ENCODE results near the gene NUP62.

NUP62 gene

DNA sequence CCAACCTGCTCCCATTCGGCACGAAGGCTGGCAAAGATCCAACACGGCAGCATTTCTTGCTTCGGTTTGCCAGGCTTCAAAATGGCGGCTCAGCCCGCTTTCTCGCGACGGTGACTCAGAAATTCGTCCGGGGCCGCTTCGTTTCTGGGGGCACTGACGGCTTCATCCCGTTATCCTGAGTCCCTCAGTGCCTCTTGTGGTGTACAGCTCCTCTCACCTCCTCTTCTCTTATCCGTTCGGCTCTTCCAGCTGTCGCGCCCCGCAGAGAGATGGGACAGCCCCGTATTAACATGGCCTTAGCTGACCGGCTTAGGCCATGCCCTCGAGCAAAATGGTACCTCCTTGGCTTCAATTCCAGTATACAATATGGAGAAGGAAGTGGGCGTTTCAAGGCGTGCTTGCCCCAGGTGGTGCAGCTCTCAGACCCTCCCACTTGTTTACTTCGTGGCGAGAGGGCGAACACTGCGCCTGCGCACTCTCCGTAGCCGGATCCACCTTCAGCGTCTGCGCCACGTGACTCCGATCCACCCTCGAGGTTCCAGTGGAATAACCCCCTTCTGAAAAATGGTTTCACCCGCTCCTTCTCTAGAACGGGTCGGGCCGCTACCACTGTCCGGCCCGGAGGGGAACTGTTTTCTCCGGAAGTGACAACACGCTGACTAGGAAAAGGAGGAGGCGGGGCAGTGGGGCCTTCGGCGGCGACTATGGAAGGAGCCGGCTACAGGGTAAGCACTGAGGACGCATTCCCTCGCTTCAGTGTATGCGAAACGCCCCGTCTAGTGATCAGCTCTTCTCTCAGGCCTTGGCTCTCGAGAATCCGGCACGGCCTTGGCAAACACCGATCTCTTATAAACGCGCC, 52.1 kb downstream of the NUP62 start, which contains the start of the genes AKT1S1 and TBC1D17:
AKT1S1 (minus strand) TSS at position 336 of the 859 bp plus-strand sequence. CDS start 4,060 bp downstream, outside the sequence.
TBC1D17 (plus strand) TSS at position 683 of the 859 bp plus-strand sequence; CDS start at position 705, 22 bp downstream.
- no peaks in the 10 kb centered on the region for H3K27me3 ChIP-seq (replicated peaks in 2 of 5; ENCODE audit: control insufficient read depth in 4 of 5, insufficient read depth in 5 of 5, low read length in 4 of 5)
- ChIA-PET CTCF (interaction anchor here (0.6 to 2.5 kb wide), 2 partner anchors 8 to 66 kb away, joined by 3 to 8 read pairs; no protein-coding TSS in a partner anchor), POLR2A (interaction anchor here (0.6 to 2.3 kb wide), 11 partner anchors 8 to 381 kb away, joined by 3 to 15 read pairs (median 3); partner anchors contain the start of genes ATF5, FUZ, NUP62 and PNKP)
- no peaks in the 10 kb centered on the region for H3K9me3 ChIP-seq (ENCODE audit: control extremely low read depth in 1 of 5, control insufficient read depth in 4 of 5, insufficient read depth in 2 of 5, low read depth in 1 of 5, low read length in 4 of 5)
- H3K27ac ChIP-seq (ENCODE audit: insufficient read depth in 1 of 2, low read depth in 1 of 2, low read length in 2 of 2, poor library complexity in 1 of 2, severe bottlenecking in 2 of 2), result peak within 1 kb of the TSS; percentile 99 to 100
- under 1% methylated on average over 61 of the region's 61 CpGs for WGBS (ENCODE audit: insufficient coverage)
- peak; percentile 100 for DNase-seq
- H3K4me3 ChIP-seq (ENCODE audit: control insufficient read depth in 1 of 7, extremely low read depth in 1 of 7, insufficient read depth in 4 of 7, low read depth in 2 of 7, low read length in 6 of 7), result peak within 1 kb of the TSS; percentile 68 to 100 (median 100)
- H3K36me3 ChIP-seq (ENCODE audit: control insufficient read depth in 4 of 4, insufficient read depth in 4 of 4, low read length in 3 of 4), result peaks cover 6 to 46% (median 31%) of the 10 kb centered on the region in 4 experiments
- H3K4me1 ChIP-seq (ENCODE audit: control extremely low read depth in 1 of 4, control insufficient read depth in 4 of 4, insufficient read depth in 4 of 4, low read length in 3 of 4), result peaks cover 0 to 27% (median 22%) of the 10 kb centered on the region in 4 experiments

DNA sequence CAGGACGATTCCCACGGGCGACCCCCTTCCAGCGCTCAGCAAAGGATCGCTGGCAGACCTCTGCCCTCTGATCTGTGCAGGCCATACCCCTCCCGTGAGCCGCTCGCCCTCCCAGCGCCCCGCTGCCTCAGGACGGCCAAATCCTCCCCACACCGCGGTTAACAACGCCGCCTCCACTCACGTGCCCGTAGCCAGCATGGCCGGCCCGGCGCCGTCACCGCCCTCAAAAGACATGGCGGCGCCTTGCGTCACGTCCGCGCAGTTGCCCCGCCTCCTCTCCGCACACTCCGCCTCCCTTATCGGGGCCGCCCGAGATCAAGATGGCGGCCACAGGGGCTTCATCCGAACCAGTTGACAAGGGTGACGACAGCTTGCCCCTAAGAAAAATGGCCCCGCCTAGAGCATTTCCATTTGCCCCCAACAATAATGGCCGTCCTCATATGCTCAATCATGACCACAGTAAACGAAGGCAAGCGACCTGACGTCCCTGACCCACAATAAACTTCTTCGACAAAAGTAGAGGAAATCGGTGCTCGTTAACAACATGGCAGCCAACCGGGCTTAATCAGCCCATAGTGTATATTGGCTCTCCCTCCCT, 52.8 kb downstream of the NUP62 start:
- Histone ChIP-seq H3K4me3 (ENCODE audit: control insufficient read depth in 1 of 7, extremely low read depth in 1 of 7, insufficient read depth in 4 of 7, low read depth in 2 of 7, low read length in 6 of 7) (peak overlapping the region; percentile 68 to 100 (median 100)), H3K9me3 (ENCODE audit: control extremely low read depth in 1 of 5, control insufficient read depth in 4 of 5, insufficient read depth in 2 of 5, low read depth in 1 of 5, low read length in 4 of 5) (no peaks in the 10 kb centered on the region), H3K27ac (ENCODE audit: insufficient read depth in 1 of 2, low read depth in 1 of 2, low read length in 2 of 2, poor library complexity in 1 of 2, severe bottlenecking in 2 of 2) (peak overlapping the region; percentile 99 to 100), H3K27me3 (replicated peaks in 2 of 5; ENCODE audit: control insufficient read depth in 4 of 5, insufficient read depth in 5 of 5, low read length in 4 of 5) (no peaks in the 10 kb centered on the region), H3K4me1 (ENCODE audit: control extremely low read depth in 1 of 4, control insufficient read depth in 4 of 4, insufficient read depth in 4 of 4, low read length in 3 of 4) (peaks cover 0 to 35% (median 27%) of the 10 kb centered on the region in 4 experiments), H3K36me3 (ENCODE audit: control insufficient read depth in 4 of 4, insufficient read depth in 4 of 4, low read length in 3 of 4) (peaks cover 6 to 40% (median 28%) of the 10 kb centered on the region in 4 experiments)
- CTCF ChIA-PET, result interaction anchor here (1.1 to 2.5 kb wide), 2 partner anchors 26 to 65 kb away, joined by 3 to 8 read pairs; no protein-coding TSS in a partner anchor
- 0% methylated on average over 43 of the region's 46 CpGs for WGBS (ENCODE audit: insufficient coverage)
- DNase-seq, result peak; percentile 99 to 100 (median 100)
- POLR2A ChIA-PET, result interaction anchor here (0.6 to 2.3 kb wide), 14 partner anchors 7 to 1239 kb away, joined by 3 to 15 read pairs (median 4); partner anchors contain the start of genes ATF5, NUP62, PNKP and PTOV1

DNA sequence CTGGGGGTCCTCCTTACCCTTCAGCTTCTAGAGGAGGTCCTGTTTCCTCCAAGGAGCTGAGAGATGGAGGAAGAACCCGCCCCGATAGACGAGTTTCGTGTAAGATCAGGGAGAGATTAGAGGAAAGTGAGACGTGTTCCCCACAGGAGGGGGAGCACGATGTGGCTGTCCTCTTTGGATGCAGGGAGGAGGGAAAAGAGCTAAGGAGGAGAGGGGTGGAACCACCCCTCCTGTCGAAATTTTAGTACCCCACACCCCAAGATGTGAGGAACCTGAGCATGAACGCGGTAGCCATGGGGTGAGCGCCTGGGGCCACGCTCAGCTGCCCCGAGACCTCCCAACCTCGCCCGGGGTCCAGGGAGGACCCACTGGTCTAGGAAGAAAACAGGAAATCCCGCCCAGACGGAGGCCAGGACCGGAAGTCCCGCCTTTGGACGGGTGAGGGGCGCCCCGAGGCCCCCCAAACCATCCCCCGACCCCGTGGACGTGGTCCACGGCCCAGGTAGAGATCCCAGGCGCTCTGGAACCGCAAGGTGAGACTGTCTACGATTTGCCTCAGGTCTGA, 53.4 kb downstream of the NUP62 start:
- peaks cover 6 to 40% (median 27%) of the 10 kb centered on the region in 4 experiments for H3K36me3 ChIP-seq (ENCODE audit: control insufficient read depth in 4 of 4, insufficient read depth in 4 of 4, low read length in 3 of 4)
- peak overlapping the region; percentile 68 to 100 (median 100) for H3K4me3 ChIP-seq (ENCODE audit: control insufficient read depth in 1 of 7, extremely low read depth in 1 of 7, insufficient read depth in 4 of 7, low read depth in 2 of 7, low read length in 6 of 7)
- peak; percentile 52 to 62 (median 61) for DNase-seq
- peaks cover 0 to 40% (median 28%) of the 10 kb centered on the region in 4 experiments for H3K4me1 ChIP-seq (ENCODE audit: control extremely low read depth in 1 of 4, control insufficient read depth in 4 of 4, insufficient read depth in 4 of 4, low read length in 3 of 4)
- H3K9me3 ChIP-seq (ENCODE audit: control extremely low read depth in 1 of 5, control insufficient read depth in 4 of 5, insufficient read depth in 2 of 5, low read depth in 1 of 5, low read length in 4 of 5), result no peaks in the 10 kb centered on the region
- CTCF ChIA-PET, result interaction anchor here (0.9 to 2.5 kb wide), 3 partner anchors 11 to 65 kb away, joined by 3 to 8 read pairs (median 4); no protein-coding TSS in a partner anchor
- 0% methylated on average over 24 of the region's 28 CpGs for WGBS (ENCODE audit: insufficient coverage)
- H3K27ac ChIP-seq (ENCODE audit: insufficient read depth in 1 of 2, low read depth in 1 of 2, low read length in 2 of 2, poor library complexity in 1 of 2, severe bottlenecking in 2 of 2), result peak overlapping the region; percentile 99 to 100
- no peaks in the 10 kb centered on the region for H3K27me3 ChIP-seq (replicated peaks in 2 of 5; ENCODE audit: control insufficient read depth in 4 of 5, insufficient read depth in 5 of 5, low read length in 4 of 5)
- POLR2A ChIA-PET, result interaction anchor here (0.6 to 2.3 kb wide), 8 partner anchors 10 to 1238 kb away, joined by 3 to 15 read pairs (median 4); partner anchors contain the start of genes ATF5, NUP62, PTOV1 and RCN3

DNA sequence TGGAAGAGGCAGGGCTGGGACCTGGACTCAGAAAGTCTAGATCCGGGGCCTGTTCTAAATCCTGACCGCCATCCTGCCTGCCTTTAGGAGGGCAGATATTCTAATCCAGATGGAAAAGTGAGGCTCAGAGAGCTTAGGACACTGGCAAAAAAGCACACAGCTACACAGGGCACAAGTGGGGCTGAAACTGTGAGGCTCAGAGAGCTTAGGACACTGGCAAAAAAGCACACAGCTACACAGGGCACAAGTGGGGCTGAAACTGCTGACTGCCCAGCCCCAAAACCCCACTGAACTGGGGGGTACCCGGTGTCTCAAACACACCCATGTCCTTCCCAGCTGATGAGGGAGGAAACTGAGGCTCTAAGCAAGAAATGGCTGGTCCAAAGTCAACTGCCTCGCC, 54.1 kb downstream of the NUP62 start:
- DNase-seq, result no peak
- CTCF ChIA-PET, result interaction anchor here (0.9 to 2.5 kb wide), 3 partner anchors 10 to 64 kb away, joined by 3 to 8 read pairs (median 4); no protein-coding TSS in a partner anchor
- Histone ChIP-seq H3K9me3 (ENCODE audit: control extremely low read depth in 1 of 5, control insufficient read depth in 4 of 5, insufficient read depth in 2 of 5, low read depth in 1 of 5, low read length in 4 of 5) (no peaks in the 10 kb centered on the region), H3K4me3 (ENCODE audit: control insufficient read depth in 1 of 7, extremely low read depth in 1 of 7, insufficient read depth in 4 of 7, low read depth in 2 of 7, low read length in 6 of 7) (peak overlapping the region in 5 of 7 experiments; percentile 99 to 100 (median 100)), H3K27ac (ENCODE audit: insufficient read depth in 1 of 2, low read depth in 1 of 2, low read length in 2 of 2, poor library complexity in 1 of 2, severe bottlenecking in 2 of 2) (peak overlapping the region; percentile 99 to 100), H3K36me3 (ENCODE audit: control insufficient read depth in 4 of 4, insufficient read depth in 4 of 4, low read length in 3 of 4) (peaks cover 1 to 35% (median 20%) of the 10 kb centered on the region in 4 experiments), H3K27me3 (replicated peaks in 2 of 5; ENCODE audit: control insufficient read depth in 4 of 5, insufficient read depth in 5 of 5, low read length in 4 of 5) (no peaks in the 10 kb centered on the region), H3K4me1 (ENCODE audit: control extremely low read depth in 1 of 4, control insufficient read depth in 4 of 4, insufficient read depth in 4 of 4, low read length in 3 of 4) (peaks cover 0 to 47% (median 35%) of the 10 kb centered on the region in 4 experiments)
- POLR2A ChIA-PET, result no interaction called here
- WGBS (ENCODE audit: insufficient coverage), result 100% methylated on average over 4 of the region's 4 CpGs

DNA sequence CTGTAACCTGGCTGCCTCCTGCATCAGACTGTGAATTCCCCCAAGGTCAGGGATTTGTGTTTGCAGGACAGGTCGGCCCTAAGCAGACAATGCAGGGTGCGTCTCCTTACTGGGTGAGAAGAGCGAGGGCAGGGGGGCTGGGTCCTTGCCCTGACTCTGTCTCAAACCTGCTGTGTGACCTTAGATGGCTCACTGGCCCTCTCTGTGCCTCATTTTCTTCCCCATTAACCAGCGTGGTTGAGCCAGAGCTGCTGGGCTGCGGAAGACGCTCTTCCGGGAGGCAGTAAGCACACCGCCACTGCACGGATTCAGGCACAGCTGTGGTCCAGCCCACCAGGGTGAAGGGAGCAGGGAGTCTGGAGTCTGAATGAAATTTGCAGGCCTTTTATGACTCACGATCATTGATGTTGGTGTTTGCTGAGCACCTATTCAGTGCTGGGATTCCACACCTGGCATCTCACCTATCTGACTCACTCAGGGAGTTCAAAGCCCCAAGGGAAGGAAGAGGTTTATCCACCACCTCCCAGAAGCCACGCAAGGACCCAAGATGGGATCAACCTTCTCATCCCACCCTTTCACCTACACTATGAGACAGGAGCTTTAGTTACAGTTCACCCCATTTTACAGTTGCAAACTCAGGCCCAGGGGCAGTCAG, 54.7 kb downstream of the NUP62 start:
- no peaks in the 10 kb centered on the region for H3K27me3 ChIP-seq (replicated peaks in 2 of 5; ENCODE audit: control insufficient read depth in 4 of 5, insufficient read depth in 5 of 5, low read length in 4 of 5)
- peaks cover 0 to 32% (median 18%) of the 10 kb centered on the region in 4 experiments for H3K36me3 ChIP-seq (ENCODE audit: control insufficient read depth in 4 of 4, insufficient read depth in 4 of 4, low read length in 3 of 4)
- CTCF ChIA-PET, result interaction anchor here (0.9 to 2.5 kb wide), 2 partner anchors 10 to 64 kb away, joined by 4 to 8 read pairs; no protein-coding TSS in a partner anchor
- peaks cover 0 to 51% (median 40%) of the 10 kb centered on the region in 4 experiments for H3K4me1 ChIP-seq (ENCODE audit: control extremely low read depth in 1 of 4, control insufficient read depth in 4 of 4, insufficient read depth in 4 of 4, low read length in 3 of 4)
- H3K4me3 ChIP-seq (ENCODE audit: control insufficient read depth in 1 of 7, extremely low read depth in 1 of 7, insufficient read depth in 4 of 7, low read depth in 2 of 7, low read length in 6 of 7), result no peak overlapping the region
- H3K9me3 ChIP-seq (ENCODE audit: control extremely low read depth in 1 of 5, control insufficient read depth in 4 of 5, insufficient read depth in 2 of 5, low read depth in 1 of 5, low read length in 4 of 5), result no peaks in the 10 kb centered on the region
- POLR2A ChIA-PET, result no interaction called here
- no peak for DNase-seq
- H3K27ac ChIP-seq (ENCODE audit: insufficient read depth in 1 of 2, low read depth in 1 of 2, low read length in 2 of 2, poor library complexity in 1 of 2, severe bottlenecking in 2 of 2), result no peak overlapping the region
- 99% methylated on average over 10 of the region's 11 CpGs for WGBS (ENCODE audit: insufficient coverage)

DNA sequence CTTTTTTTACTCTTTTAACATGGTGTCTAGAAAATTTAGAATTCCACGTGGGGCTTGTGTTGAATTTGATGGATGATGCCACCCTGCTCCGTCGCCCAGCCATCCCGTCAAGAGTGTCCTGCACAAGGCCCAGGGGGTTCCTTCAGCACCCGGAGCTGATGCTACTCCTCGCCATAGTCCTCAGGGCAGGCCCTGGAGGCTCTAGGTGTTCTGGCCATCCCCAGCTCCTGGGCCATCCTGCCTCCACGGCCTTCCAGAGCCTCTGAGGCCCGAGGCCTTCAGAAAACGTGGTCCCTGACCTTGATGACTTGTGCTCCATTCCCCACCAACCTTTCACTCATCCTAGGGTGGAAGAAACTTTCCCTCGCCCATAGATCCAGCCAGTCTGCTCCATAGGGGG, 55.5 kb downstream of the NUP62 start:
- CTCF ChIA-PET, result no interaction called here
- Histone ChIP-seq H3K36me3 (ENCODE audit: control insufficient read depth in 4 of 4, insufficient read depth in 4 of 4, low read length in 3 of 4) (peaks cover 0 to 24% (median 13%) of the 10 kb centered on the region in 4 experiments), H3K4me1 (ENCODE audit: control extremely low read depth in 1 of 4, control insufficient read depth in 4 of 4, insufficient read depth in 4 of 4, low read length in 3 of 4) (peaks cover 0 to 54% (median 42%) of the 10 kb centered on the region in 4 experiments), H3K27me3 (replicated peaks in 2 of 5; ENCODE audit: control insufficient read depth in 4 of 5, insufficient read depth in 5 of 5, low read length in 4 of 5) (no peaks in the 10 kb centered on the region), H3K27ac (ENCODE audit: insufficient read depth in 1 of 2, low read depth in 1 of 2, low read length in 2 of 2, poor library complexity in 1 of 2, severe bottlenecking in 2 of 2) (peak overlapping the region in 1 of 2 experiments; percentile 14), H3K9me3 (ENCODE audit: control extremely low read depth in 1 of 5, control insufficient read depth in 4 of 5, insufficient read depth in 2 of 5, low read depth in 1 of 5, low read length in 4 of 5) (no peaks in the 10 kb centered on the region), H3K4me3 (ENCODE audit: control insufficient read depth in 1 of 7, extremely low read depth in 1 of 7, insufficient read depth in 4 of 7, low read depth in 2 of 7, low read length in 6 of 7) (no peak overlapping the region)
- WGBS (ENCODE audit: insufficient coverage), result 93% methylated on average over 8 of the region's 10 CpGs
- DNase-seq, result no peak
- POLR2A ChIA-PET, result no interaction called here
